Heart left ventricle (tissue), 13 donors: Measurements from ENCODE around the gene CRYZL1.

Experiments used
- POLR2A ChIP-seq, 2 donors: fragments of 450-650 bp; IDR thresholded peaks; one replicate each; pipeline ENCODE4 v1.6.1; 2017; ENCODE audit warnings: antibody characterized with exemption in 2 of 2, mild to moderate bottlenecking in 2 of 2, moderate library complexity in 2 of 2
- TF ChIP-seq, protein P1 (sequence below), 12 donors: fragments of 200-600 bp; sonication (generic) in 4 of 12; IDR thresholded peaks; one replicate each; pipeline versions ENCODE4 v1.5.0 to v1.8.0; 2018 to 2022; ENCODE audit warnings: antibody characterized with exemption in 12 of 12, mild to moderate bottlenecking in 5 of 12
- donor health status: ischemic (EF 13 %, LVEDD 7.1; RV severe dilation, severe dysfunction).
- donor health status: DM: no; HTN: yes; CAD: no.
- donor health status: DM: no; HTN: no; CAD: no.
- donor health status: ischemic (EF 25% LVEDD 6.9; RV normal size, moderate dysfunction).
- donor health status: ischemic (EF 25% LVEDD 5.7; RV mildly dilated, moderate dysfunction).
- donor health status: ischemic (EF 35%, LVEDD 5.7; RV mildly dilated, moderate dysfunction).
- donor health status: nonischemic (EF 11% LVEDD 7.7; RV severe dilation, severe dysfunction).
- donor health status: DM: yes; HTN: yes; CAD: no.
- donor health status: PGD.
- donor health status: ischemic (EF 29% LVEDD 5.4; RV normal size, mild dysfunction).
- donor health status: nonischemic (EF 23%, LVEDD 6.1; RV moderate dilation, normal function).

DNA sequence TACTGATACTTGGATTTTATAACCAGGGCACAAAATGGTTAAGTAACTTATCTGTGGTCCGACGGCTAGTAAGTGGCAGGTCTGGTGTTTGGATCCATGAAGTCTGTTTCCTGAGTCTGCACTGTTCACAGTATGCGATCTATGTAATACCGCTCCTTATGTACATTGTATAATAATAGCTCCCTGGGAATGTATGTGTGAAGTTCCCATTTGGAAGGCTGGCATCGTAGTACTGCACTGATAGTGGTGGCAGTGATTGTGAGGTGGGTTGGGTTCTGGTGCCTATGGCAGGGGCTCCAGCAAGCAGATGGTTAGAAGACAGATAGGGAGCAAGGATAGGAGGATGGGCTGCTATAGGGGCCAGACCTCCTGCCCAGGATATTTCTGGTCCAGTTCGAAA, 26.1 kb upstream of the CRYZL1 start:
- TF ChIP-seq, protein P1, sequence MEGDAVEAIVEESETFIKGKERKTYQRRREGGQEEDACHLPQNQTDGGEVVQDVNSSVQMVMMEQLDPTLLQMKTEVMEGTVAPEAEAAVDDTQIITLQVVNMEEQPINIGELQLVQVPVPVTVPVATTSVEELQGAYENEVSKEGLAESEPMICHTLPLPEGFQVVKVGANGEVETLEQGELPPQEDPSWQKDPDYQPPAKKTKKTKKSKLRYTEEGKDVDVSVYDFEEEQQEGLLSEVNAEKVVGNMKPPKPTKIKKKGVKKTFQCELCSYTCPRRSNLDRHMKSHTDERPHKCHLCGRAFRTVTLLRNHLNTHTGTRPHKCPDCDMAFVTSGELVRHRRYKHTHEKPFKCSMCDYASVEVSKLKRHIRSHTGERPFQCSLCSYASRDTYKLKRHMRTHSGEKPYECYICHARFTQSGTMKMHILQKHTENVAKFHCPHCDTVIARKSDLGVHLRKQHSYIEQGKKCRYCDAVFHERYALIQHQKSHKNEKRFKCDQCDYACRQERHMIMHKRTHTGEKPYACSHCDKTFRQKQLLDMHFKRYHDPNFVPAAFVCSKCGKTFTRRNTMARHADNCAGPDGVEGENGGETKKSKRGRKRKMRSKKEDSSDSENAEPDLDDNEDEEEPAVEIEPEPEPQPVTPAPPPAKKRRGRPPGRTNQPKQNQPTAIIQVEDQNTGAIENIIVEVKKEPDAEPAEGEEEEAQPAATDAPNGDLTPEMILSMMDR (IDR thresholded peaks at IDR 0.05), result no peak
- no peak for TF ChIP-seq POLR2A (IDR thresholded peaks at IDR 0.05)
